UCSD-AML1 (cell line): ENCODE results near the gene KRT5.
"Not testable (repeated sequence)": the region's sequence is repeated elsewhere in the genome, so short reads cannot be mapped to it uniquely, and the experiment has no call there.

Source experiments
- DNase-seq: peaks from one replicate; lab custom pipeline; 2025; ENCODE audit not compliant: unreplicated experiment; lab: John Stamatoyannopoulos, UW

The KRT5 gene

GRCh38 chr12:52497975-52498374 lies 22.2 kb downstream of the KRT5 start:
- DNase-seq: no peak

GRCh38 chr12:52496590-52497071 lies 23.6 kb downstream of the KRT5 start:
- no peak for DNase-seq

GRCh38 chr12:52496054-52496453 lies 24.1 kb downstream of the KRT5 start:
- no peak for DNase-seq

- DNase-seq: no peak
These were observed 24.8 kb downstream of the KRT5 start for GRCh38 chr12:52495389-52495788.

- no peak for DNase-seq
These were observed 25.7 kb downstream of the KRT5 start for GRCh38 chr12:52494518-52494917.

- no peak for DNase-seq
These were observed 26.1 kb downstream of the KRT5 start for GRCh38 chr12:52494100-52494499.

GRCh38 chr12:52493172-52493571 lies 27.0 kb downstream of the KRT5 start, which contains the start of gene KRT6A:
TSS of gene KRT6A (minus strand) at chr12:52493257. CDS start at chr12:52493188, 69 bp downstream.
- DNase-seq: no peak

- not testable (repeated sequence) for DNase-seq
These were observed 27.8 kb downstream of the KRT5 start for GRCh38 chr12:52492405-52492804.

GRCh38 chr12:52491495-52491894 lies 28.7 kb downstream of the KRT5 start:
- not testable (repeated sequence) for DNase-seq

GRCh38 chr12:52488736-52489135 lies 31.5 kb downstream of the KRT5 start:
- DNase-seq: no peak

- DNase-seq: not testable (repeated sequence)
These were observed 32.3 kb downstream of the KRT5 start for GRCh38 chr12:52487744-52488443.

- no peak for DNase-seq
These were observed 33.0 kb downstream of the KRT5 start for GRCh38 chr12:52487211-52487610.

GRCh38 chr12:52486166-52487105 lies 33.8 kb downstream of the KRT5 start:
- DNase-seq: no peak

GRCh38 chr12:52480073-52480472 lies 40.1 kb downstream of the KRT5 start:
- DNase-seq: no peak

GRCh38 chr12:52477651-52478050 lies 42.5 kb downstream of the KRT5 start:
- DNase-seq: no peak

- no peak for DNase-seq
These were observed 46.0 kb downstream of the KRT5 start for GRCh38 chr12:52474212-52474611.

- DNase-seq: no peak
These were observed 46.4 kb downstream of the KRT5 start, which contains the start of gene KRT6C for GRCh38 chr12:52473768-52474167. TSS of gene KRT6C (minus strand) at chr12:52473805. CDS start at chr12:52473737, 68 bp downstream.

- no peak for DNase-seq
These were observed 50.3 kb downstream of the KRT5 start for GRCh38 chr12:52469853-52470252.

GRCh38 chr12:52464897-52465296 lies 55.3 kb downstream of the KRT5 start:
- DNase-seq: no peak
